GM23248 (cell line): ENCODE results near the gene BRAF. TPM values are rescaled to one million over a fixed set of nuclear protein-coding genes. Genes with fewer than 3 reads are reported as not detected.
"Not testable (repeated sequence)": the region's sequence is repeated elsewhere in the genome, so short reads cannot be mapped to it uniquely, and the experiment has no call there.

Experiments
- DNase-seq: peaks from one replicate; pipeline ENCODE4 v3.0.0-alpha.2; 2015
- H2AFZ ChIP-seq: fragments of 200-600 bp; sonication (generic); 2 replicates; pipeline ENCODE4 v1.6.1; 2016; ENCODE audit warnings: antibody characterized with exemption
- H3F3A ChIP-seq: fragments of 200-600 bp; sonication (generic); 2 replicates; pipeline ENCODE4 v1.6.1; 2016; ENCODE audit warnings: mild to moderate bottlenecking, antibody characterized with exemption, mixed run types; ENCODE audit not compliant: insufficient read depth
- H3K27ac ChIP-seq: fragments of 200-600 bp; sonication (generic); 2 replicates; pipeline ENCODE4 v1.5.1; 2016; ENCODE audit warnings: mild to moderate bottlenecking
- H3K27me3 ChIP-seq: fragments of 200-600 bp; sonication (generic); replicated peaks from 2 replicates; pipeline ENCODE4 v1.6.1; 2016; ENCODE audit warnings: mild to moderate bottlenecking; ENCODE audit not compliant: insufficient read depth
- H3K36me3 ChIP-seq: fragments of 200-600 bp; sonication (generic); 2 replicates; pipeline ENCODE4 v1.6.1; 2016; ENCODE audit warnings: low read depth, mild to moderate bottlenecking
- H3K4me1 ChIP-seq: fragments of 200-600 bp; sonication (generic); 2 replicates; pipeline ENCODE4 v1.6.1; 2016; ENCODE audit warnings: mild to moderate bottlenecking; ENCODE audit not compliant: insufficient read depth
- H3K4me2 ChIP-seq: fragments of 200-600 bp; sonication (generic); one replicate; pipeline ENCODE4 v1.6.1; 2016; ENCODE audit warnings: mild to moderate bottlenecking; ENCODE audit not compliant: unreplicated experiment
- H3K4me3 ChIP-seq: fragments of 200-600 bp; sonication (generic); 2 replicates; pipeline ENCODE4 v1.5.1; 2016; ENCODE audit warnings: mild to moderate bottlenecking
- H3K79me2 ChIP-seq: fragments of 200-600 bp; sonication (generic); 2 replicates; pipeline ENCODE4 v1.6.1; 2016; ENCODE audit warnings: mild to moderate bottlenecking; ENCODE audit not compliant: insufficient read depth
- H3K9ac ChIP-seq: fragments of 200-600 bp; sonication (generic); 2 replicates; pipeline ENCODE4 v1.6.1; 2016; ENCODE audit warnings: mild to moderate bottlenecking
- H3K9me2 ChIP-seq: fragments of 200-600 bp; sonication (generic); 2 replicates; pipeline ENCODE4 v1.6.1; 2016; ENCODE audit warnings: mixed run types, mild to moderate bottlenecking, moderate library complexity; ENCODE audit not compliant: insufficient read depth
- H3K9me3 ChIP-seq: fragments of 200-600 bp; sonication (generic); one replicate; pipeline ENCODE4 v1.6.1; 2017; ENCODE audit warnings: low read depth
- H4K20me1 ChIP-seq: fragments of 200-600 bp; sonication (generic); 2 replicates; pipeline ENCODE4 v1.6.0; 2016; ENCODE audit not compliant: insufficient read depth
- EZH2 ChIP-seq: fragments of 200-600 bp; sonication (generic); IDR thresholded peaks from 2 replicates; pipeline ENCODE4 v1.6.1; 2018; ENCODE audit warnings: antibody characterized with exemption, mild to moderate bottlenecking; ENCODE audit not compliant: insufficient read depth, poor library complexity, severe bottlenecking
- EZH2phosphoT487 ChIP-seq: fragments of 200-600 bp; sonication (generic); IDR thresholded peaks from 2 replicates; pipeline ENCODE4 v1.6.1; 2018; ENCODE audit warnings: antibody characterized with exemption, moderate library complexity, mild to moderate bottlenecking, low read depth; ENCODE audit not compliant: insufficient read depth
- WGBS, 2 experiments: methylation state at CpG; one replicate each; pipeline ENCODE4 v1.1.6; 2015 to 2017; ENCODE audit warnings: low lambda C conversion rate in 2 of 2, low coverage in 1 of 2; ENCODE audit errors: missing lambda C conversion rate in 2 of 2; 5-methylcytosine and 5-hydroxymethylcytosine counted together
- in situ Hi-C: fragments of 300-500 bp; cut with MboI; formaldehyde crosslinking; loops from 2 replicates; pipeline ENCODE4 v1.15.0; 2020
- polyA plus RNA-seq: library from polyadenylated mRNA; unstranded; fragments of >200 nt; fragmentation: Nextera tagmentation; extraction: Ambion mirVana; gene quantifications from 2 replicates; pipeline ENCODE4 v1.2.1, GENCODE V29; 2016
- total RNA-seq: library from RNA; depleted of rRNA; stranded (reverse); fragments of >200 nt; shearing (Covaris generic); gene quantifications from 2 replicates; pipeline ENCODE4 v1.2.3, GENCODE V29; 2014

Gene BRAF
- total and polyA plus RNA-seq, 2 experiments from 2014 or later = 5.8 to 11.0 TPM

GRCh38 chr7:140680886-140681285, 243.8 kb downstream of the BRAF start:
- H3K9me2 ChIP-seq = no peaks in the 10 kb centered on the region
- in situ Hi-C loops = no loop called here
- no peaks in the 10 kb centered on the region for H3K79me2 ChIP-seq
- no peaks in the 10 kb centered on the region for H3K4me1 ChIP-seq
- H2AFZ ChIP-seq = no peak overlapping the region
- H3K36me3 ChIP-seq = no peaks in the 10 kb centered on the region
- no peak overlapping the region for H3K9ac ChIP-seq
- H3K4me3 ChIP-seq = no peak overlapping the region
- 91 to 93% methylated on average over 7 of the region's 7 CpGs for WGBS, 2 experiments
- no peak overlapping the region for H3K4me2 ChIP-seq
- no peaks in the 10 kb centered on the region for H3K9me3 ChIP-seq
- H4K20me1 ChIP-seq = no peaks in the 10 kb centered on the region
- H3F3A ChIP-seq = no peaks in the 10 kb centered on the region
- DNase-seq = no peak
- no peak overlapping the region for H3K27ac ChIP-seq
- TF ChIP-seq EZH2phosphoT487 = no peak
- no peak for TF ChIP-seq EZH2
- no peaks in the 10 kb centered on the region for H3K27me3 ChIP-seq

GRCh38 chr7:140679186-140679585, 245.5 kb downstream of the BRAF start:
- H3K9ac ChIP-seq = no peak overlapping the region
- no peak for DNase-seq
- TF ChIP-seq EZH2phosphoT487 = no peak
- TF ChIP-seq EZH2 = no peak
- peaks cover 12% of the 10 kb centered on the region for H3K4me1 ChIP-seq
- H3K27me3 ChIP-seq = no peaks in the 10 kb centered on the region
- 92 to 93% methylated on average over 9 of the region's 9 CpGs for WGBS, 2 experiments
- H3K9me3 ChIP-seq = no peaks in the 10 kb centered on the region
- no peak overlapping the region for H3K4me2 ChIP-seq
- no peaks in the 10 kb centered on the region for H3K9me2 ChIP-seq
- H3K27ac ChIP-seq = no peak overlapping the region
- in situ Hi-C loops = no loop called here
- H4K20me1 ChIP-seq = no peaks in the 10 kb centered on the region
- H2AFZ ChIP-seq = no peak overlapping the region
- no peaks in the 10 kb centered on the region for H3K36me3 ChIP-seq
- no peaks in the 10 kb centered on the region for H3K79me2 ChIP-seq
- H3F3A ChIP-seq = peaks cover 9% of the 10 kb centered on the region; the same call in 1 of the 2 replicates
- H3K4me3 ChIP-seq = no peak overlapping the region

- DNase-seq = no peak
- H3K27me3 ChIP-seq = no peaks in the 10 kb centered on the region
- H3K9ac ChIP-seq = no peak overlapping the region
- in situ Hi-C loops = no loop called here
- H3K27ac ChIP-seq = no peak overlapping the region
- peaks cover 12% of the 10 kb centered on the region; the same call in 1 of the 2 replicates for H3F3A ChIP-seq
- no peaks in the 10 kb centered on the region for H4K20me1 ChIP-seq
- TF ChIP-seq EZH2 (no peak), EZH2phosphoT487 (no peak)
- H3K9me2 ChIP-seq = no peaks in the 10 kb centered on the region
- no peaks in the 10 kb centered on the region for H3K36me3 ChIP-seq
- no peak overlapping the region for H2AFZ ChIP-seq
- H3K4me1 ChIP-seq = peaks cover 12% of the 10 kb centered on the region
- 91 to 92% methylated on average over 7 of the region's 7 CpGs for WGBS, 2 experiments
- no peaks in the 10 kb centered on the region for H3K79me2 ChIP-seq
- no peaks in the 10 kb centered on the region for H3K9me3 ChIP-seq
- no peak overlapping the region for H3K4me2 ChIP-seq
- no peak overlapping the region for H3K4me3 ChIP-seq
These were observed 246.0 kb downstream of the BRAF start for GRCh38 chr7:140678816-140679130.

- Histone ChIP-seq H3K9ac (no peak overlapping the region), H2AFZ (no peak overlapping the region), H3F3A (peaks cover 12% of the 10 kb centered on the region; the same call in 1 of the 2 replicates), H3K4me3 (no peak overlapping the region), H3K9me3 (no peaks in the 10 kb centered on the region), H4K20me1 (no peaks in the 10 kb centered on the region), H3K4me2 (no peak overlapping the region), H3K36me3 (no peaks in the 10 kb centered on the region), H3K9me2 (no peaks in the 10 kb centered on the region), H3K79me2 (no peaks in the 10 kb centered on the region), H3K27me3 (no peaks in the 10 kb centered on the region), H3K4me1 (peaks cover 12% of the 10 kb centered on the region), H3K27ac (no peak overlapping the region)
- TF ChIP-seq EZH2 (no peak), EZH2phosphoT487 (no peak)
- in situ Hi-C loops = no loop called here
- no peak for DNase-seq
- 94 to 95% methylated on average over 20 of the region's 20 CpGs for WGBS, 2 experiments
These were observed 246.5 kb downstream of the BRAF start for GRCh38 chr7:140678081-140678815.

GRCh38 chr7:140677496-140677895, 247.2 kb downstream of the BRAF start:
- Histone ChIP-seq H3K4me1 (peaks cover 12% of the 10 kb centered on the region), H2AFZ (no peak overlapping the region), H3F3A (peaks cover 12% of the 10 kb centered on the region; the same call in 1 of the 2 replicates), H3K79me2 (no peaks in the 10 kb centered on the region), H3K9me3 (no peaks in the 10 kb centered on the region), H3K27ac (no peak overlapping the region), H3K9ac (no peak overlapping the region), H3K4me2 (no peak overlapping the region), H3K4me3 (no peak overlapping the region), H3K36me3 (no peaks in the 10 kb centered on the region), H3K27me3 (no peaks in the 10 kb centered on the region), H3K9me2 (no peaks in the 10 kb centered on the region), H4K20me1 (no peaks in the 10 kb centered on the region)
- 86 to 88% methylated on average over 3 of the region's 3 CpGs for WGBS, 2 experiments
- DNase-seq = no peak
- no peak for TF ChIP-seq EZH2
- TF ChIP-seq EZH2phosphoT487 = no peak
- in situ Hi-C loops = no loop called here

- H4K20me1 ChIP-seq, in situ Hi-C loops, H3K9me2 ChIP-seq, H2AFZ ChIP-seq, H3K36me3 ChIP-seq, H3K27ac ChIP-seq, H3K4me3 ChIP-seq, H3K4me2 ChIP-seq, H3K9me3 ChIP-seq, DNase-seq, H3K79me2 ChIP-seq, H3K27me3 ChIP-seq, H3K9ac ChIP-seq: not testable (repeated sequence)
- H3K4me1 ChIP-seq = peaks cover 12% of the 10 kb centered on the region
- 93% methylated on average over 11 of the region's 11 CpGs for WGBS, 2 experiments
- peaks cover 12% of the 10 kb centered on the region; the same call in 1 of the 2 replicates for H3F3A ChIP-seq
These were observed 247.8 kb downstream of the BRAF start for GRCh38 chr7:140676956-140677355.
